Measurements from ENCODE around the gene GOLPH3L.
"Not testable (repeated sequence)": the region's sequence is repeated elsewhere in the genome, so short reads cannot be mapped to it uniquely, and the experiment has no call there.

The GOLPH3L gene

GRCh38 chr1:150686275-150686674 lies 10.7 kb downstream of the GOLPH3L start:
- Mint-ChIP-seq H3K27ac (no peak overlapping the region), H3K27me3 (no peaks in the 10 kb centered on the region), H3K36me3 (ENCODE audit: low read depth) (peaks cover 32% of the 10 kb centered on the region), H3K9me3 (no peaks in the 10 kb centered on the region), H3K4me1 (ENCODE audit: low read depth) (peaks cover 22% of the 10 kb centered on the region), H3K4me3 (no peak overlapping the region)

GRCh38 chr1:150683914-150684313 lies 13.0 kb downstream of the GOLPH3L start:
- Mint-ChIP-seq H3K9me3 (no peaks in the 10 kb centered on the region), H3K27me3 (no peaks in the 10 kb centered on the region), H3K27ac (no peak overlapping the region), H3K4me1 (ENCODE audit: low read depth) (peaks cover 18% of the 10 kb centered on the region), H3K36me3 (ENCODE audit: low read depth) (peaks cover 26% of the 10 kb centered on the region), H3K4me3 (no peak overlapping the region)

GRCh38 chr1:150678988-150679387 lies 18.0 kb downstream of the GOLPH3L start:
- peaks cover 9% of the 10 kb centered on the region for H3K4me1 Mint-ChIP-seq (ENCODE audit: low read depth)
- H3K36me3 Mint-ChIP-seq (ENCODE audit: low read depth), result peaks cover 18% of the 10 kb centered on the region
- H3K27me3 Mint-ChIP-seq, result no peaks in the 10 kb centered on the region
- no peaks in the 10 kb centered on the region for H3K9me3 Mint-ChIP-seq
- no peak overlapping the region for H3K27ac Mint-ChIP-seq
- no peak overlapping the region for H3K4me3 Mint-ChIP-seq

GRCh38 chr1:150674881-150675280 lies 22.1 kb downstream of the GOLPH3L start:
- Mint-ChIP-seq H3K4me1 (ENCODE audit: low read depth) (peaks cover 5% of the 10 kb centered on the region), H3K4me3 (no peak overlapping the region), H3K27me3 (no peaks in the 10 kb centered on the region), H3K27ac (no peak overlapping the region), H3K9me3 (no peaks in the 10 kb centered on the region), H3K36me3 (ENCODE audit: low read depth) (peaks cover 14% of the 10 kb centered on the region)

- H3K27me3 Mint-ChIP-seq, result no peaks in the 10 kb centered on the region
- no peaks in the 10 kb centered on the region for H3K9me3 Mint-ChIP-seq
- H3K36me3 Mint-ChIP-seq (ENCODE audit: low read depth), result peaks cover 27% of the 10 kb centered on the region
- H3K27ac Mint-ChIP-seq, result no peak overlapping the region
- H3K4me1 Mint-ChIP-seq (ENCODE audit: low read depth), result no peaks in the 10 kb centered on the region
- H3K4me3 Mint-ChIP-seq, result no peak overlapping the region
Measured at GRCh38 chr1:150663321-150663720, 33.6 kb downstream of the GOLPH3L start.

- H3K27ac Mint-ChIP-seq, result no peak overlapping the region
- H3K36me3 Mint-ChIP-seq (ENCODE audit: low read depth), result peaks cover 29% of the 10 kb centered on the region
- no peaks in the 10 kb centered on the region for H3K9me3 Mint-ChIP-seq
- H3K4me1 Mint-ChIP-seq (ENCODE audit: low read depth), result no peaks in the 10 kb centered on the region
- no peaks in the 10 kb centered on the region for H3K27me3 Mint-ChIP-seq
- H3K4me3 Mint-ChIP-seq, result no peak overlapping the region
Measured at GRCh38 chr1:150662811-150663210, 34.1 kb downstream of the GOLPH3L start.

- Mint-ChIP-seq H3K36me3 (ENCODE audit: low read depth) (peaks cover 29% of the 10 kb centered on the region), H3K4me3 (no peak overlapping the region), H3K4me1 (ENCODE audit: low read depth) (no peaks in the 10 kb centered on the region), H3K27ac (no peak overlapping the region), H3K27me3 (no peaks in the 10 kb centered on the region), H3K9me3 (no peaks in the 10 kb centered on the region)
Measured at GRCh38 chr1:150661156-150661555, 35.8 kb downstream of the GOLPH3L start.

- Mint-ChIP-seq H3K27ac (no peak overlapping the region), H3K27me3 (no peaks in the 10 kb centered on the region), H3K36me3 (ENCODE audit: low read depth) (peaks cover 29% of the 10 kb centered on the region), H3K9me3 (no peaks in the 10 kb centered on the region), H3K4me3 (no peak overlapping the region), H3K4me1 (ENCODE audit: low read depth) (no peaks in the 10 kb centered on the region)
Measured at GRCh38 chr1:150660584-150660983, 36.4 kb downstream of the GOLPH3L start.

- H3K4me3 Mint-ChIP-seq, result not testable (repeated sequence)
Measured at GRCh38 chr1:150657064-150657463, 39.9 kb downstream of the GOLPH3L start.

GRCh38 chr1:150654635-150655034 lies 42.3 kb downstream of the GOLPH3L start:
- peaks cover 14% of the 10 kb centered on the region for H3K36me3 Mint-ChIP-seq (ENCODE audit: low read depth)
- H3K27me3 Mint-ChIP-seq; H3K9me3 Mint-ChIP-seq; H3K27ac Mint-ChIP-seq; H3K4me1 Mint-ChIP-seq (ENCODE audit: low read depth); H3K4me3 Mint-ChIP-seq: not testable (repeated sequence)

More at GRCh38 chr1:150657064-150657463, 39.9 kb downstream of the GOLPH3L start:
- H3K27ac Mint-ChIP-seq; H3K9me3 Mint-ChIP-seq; H3K27me3 Mint-ChIP-seq; H3K4me1 Mint-ChIP-seq (ENCODE audit: low read depth): not testable (repeated sequence)
- peaks cover 26% of the 10 kb centered on the region for H3K36me3 Mint-ChIP-seq (ENCODE audit: low read depth)

GRCh38 chr1:150650193-150650592 lies 46.8 kb downstream of the GOLPH3L start:
- Mint-ChIP-seq H3K36me3 (ENCODE audit: low read depth) (peaks cover 18% of the 10 kb centered on the region), H3K4me1 (ENCODE audit: low read depth) (no peaks in the 10 kb centered on the region), H3K4me3 (no peak overlapping the region), H3K27ac (no peak overlapping the region), H3K9me3 (no peaks in the 10 kb centered on the region), H3K27me3 (no peaks in the 10 kb centered on the region)

GRCh38 chr1:150649441-150650075 lies 47.4 kb downstream of the GOLPH3L start:
- peaks cover 15% of the 10 kb centered on the region for H3K36me3 Mint-ChIP-seq (ENCODE audit: low read depth)
- no peak overlapping the region for H3K4me3 Mint-ChIP-seq
- H3K27ac Mint-ChIP-seq, result no peak overlapping the region
- no peaks in the 10 kb centered on the region for H3K27me3 Mint-ChIP-seq
- H3K9me3 Mint-ChIP-seq, result no peaks in the 10 kb centered on the region
- no peaks in the 10 kb centered on the region for H3K4me1 Mint-ChIP-seq (ENCODE audit: low read depth)

GRCh38 chr1:150642296-150642695 lies 54.7 kb downstream of the GOLPH3L start:
- H3K36me3 Mint-ChIP-seq (ENCODE audit: low read depth), result no peaks in the 10 kb centered on the region
- H3K27me3 Mint-ChIP-seq, result no peaks in the 10 kb centered on the region
- H3K27ac Mint-ChIP-seq, result no peak overlapping the region
- no peaks in the 10 kb centered on the region for H3K9me3 Mint-ChIP-seq
- no peak overlapping the region for H3K4me3 Mint-ChIP-seq
- H3K4me1 Mint-ChIP-seq (ENCODE audit: low read depth), result no peaks in the 10 kb centered on the region

GRCh38 chr1:150641126-150641815 lies 55.7 kb downstream of the GOLPH3L start:
- not testable (repeated sequence) for H3K4me1 Mint-ChIP-seq (ENCODE audit: low read depth); H3K4me3 Mint-ChIP-seq; H3K27me3 Mint-ChIP-seq; H3K9me3 Mint-ChIP-seq; H3K36me3 Mint-ChIP-seq (ENCODE audit: low read depth); H3K27ac Mint-ChIP-seq

GRCh38 chr1:150638430-150638829 lies 58.5 kb downstream of the GOLPH3L start:
- H3K27me3 Mint-ChIP-seq; H3K4me3 Mint-ChIP-seq; H3K4me1 Mint-ChIP-seq (ENCODE audit: low read depth); H3K9me3 Mint-ChIP-seq; H3K36me3 Mint-ChIP-seq (ENCODE audit: low read depth); H3K27ac Mint-ChIP-seq: not testable (repeated sequence)
